Esophagus muscularis mucosa (tissue), 4 donors: ENCODE results near the gene OTC. TPM values are rescaled to one million over a fixed set of nuclear protein-coding genes. Genes with fewer than 3 reads are reported as not detected.

Source experiments
- DNase-seq: peaks from one replicate; pipeline ENCODE4 v3.0.0-alpha.2; 2017; ENCODE audit errors: extremely low spot score
- H3K27ac ChIP-seq, 4 donors: fragments of 200-600 bp; sonication (generic); replicated peaks in 1 of 4; 1 replicate in 3 of 4; 2 replicates in 1 of 4; pipeline ENCODE4 v1.5.1; 2016 to 2019; ENCODE audit warnings: mild to moderate bottlenecking in 1 of 4
- H3K27me3 ChIP-seq, 4 donors: fragments of 200-600 bp; sonication (generic); one replicate each; pipeline versions ENCODE4 v1.5.1 to v1.6.0; 2016 to 2019
- H3K36me3 ChIP-seq, 4 donors: fragments of 200-600 bp; sonication (generic); one replicate each; pipeline ENCODE4 v1.5.1; 2016 to 2019
- H3K4me1 ChIP-seq, 4 donors: fragments of 200-600 bp; sonication (generic); one replicate each; pipeline ENCODE4 v1.5.1; 2016 to 2019
- H3K4me3 ChIP-seq, 4 donors: fragments of 200-600 bp; sonication (generic); 1 replicate in 2 of 4; 2 replicates in 2 of 4; pipeline ENCODE4 v1.5.1; 2016 to 2019; ENCODE audit warnings: mild to moderate bottlenecking in 4 of 4, moderate library complexity in 1 of 4
- H3K9me3 ChIP-seq, 4 donors: fragments of 200-600 bp; sonication (generic); 1 replicate in 3 of 4; 2 replicates in 1 of 4; pipeline ENCODE4 v1.5.1; 2016 to 2019
- EP300 ChIP-seq: sonication (generic); formaldehyde crosslinking; IDR thresholded peaks from one replicate; pipeline ENCODE4 v1.6.1; 2017; ENCODE audit warnings: antibody characterized with exemption
- POLR2A ChIP-seq: fragments of 450-650 bp; IDR thresholded peaks from one replicate; pipeline ENCODE4 v1.6.1; 2017; ENCODE audit warnings: antibody characterized with exemption, moderate library complexity, mild to moderate bottlenecking, low read depth
- POLR2AphosphoS5 ChIP-seq, 2 donors: sonication (generic); formaldehyde crosslinking; IDR thresholded peaks; one replicate each; pipeline ENCODE4 v1.6.1; 2017; ENCODE audit warnings: antibody characterized with exemption in 2 of 2
- WGBS: methylation state at CpG from one replicate; pipeline ENCODE4 v1.1.5; 2018; 5-methylcytosine and 5-hydroxymethylcytosine counted together
- intact Hi-C: fragments of 100-400 bp; cut with DNase I; formaldehyde crosslinking; loops from one replicate; pipeline ENCODE4 v1.15.1; 2023
- total RNA-seq, 4 donors: library from RNA; depleted of rRNA; stranded (reverse); fragments of >200 nt; gene quantifications; one replicate each; pipeline versions ENCODE4 v1.1.0 to v1.2.1, GENCODE V29; 2016
- TF ChIP-seq, protein P1 (sequence below), 3 experiments: fragments of 200-600 bp in 2 of 3; fragments of 450-650 bp in 1 of 3; sonication (generic) in 2 of 3; IDR thresholded peaks; one replicate each; pipeline ENCODE4 v1.5.1; 2017 to 2019; ENCODE audit warnings: antibody characterized with exemption in 3 of 3, mild to moderate bottlenecking in 2 of 3, moderate library complexity in 1 of 3

The OTC gene
- total RNA-seq, 4 donors from 2014 or later = 0.23 to 0.42 (median 0.33) TPM; not detected in 1

DNA sequence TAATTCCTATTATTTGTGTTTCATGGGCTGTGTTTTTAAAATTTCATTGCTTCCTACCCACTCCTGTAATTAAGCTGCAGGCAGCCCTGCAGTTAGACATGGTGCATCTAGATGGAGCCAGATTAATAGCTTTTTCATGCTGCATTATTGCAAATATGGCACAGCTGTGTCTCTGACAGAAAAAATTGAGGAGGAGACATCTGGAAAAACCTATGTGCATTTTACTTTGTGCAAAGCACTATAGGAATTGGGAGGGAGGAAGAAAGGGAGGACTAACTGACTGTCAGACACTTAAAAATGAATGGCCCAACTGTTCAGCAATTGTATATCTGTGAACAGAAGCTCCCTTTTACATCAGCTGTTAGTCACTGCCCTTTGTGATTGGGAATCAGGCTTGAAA lies 17.0 kb upstream of the OTC start:
- Histone ChIP-seq H3K9me3 (no peaks in the 10 kb centered on the region), H3K36me3 (no peaks in the 10 kb centered on the region), H3K4me1 (no peaks in the 10 kb centered on the region), H3K4me3 (no peak overlapping the region), H3K27me3 (no peaks in the 10 kb centered on the region), H3K27ac (no peak overlapping the region)
- DNase-seq = no peak
- no peak for TF ChIP-seq POLR2A
- TF ChIP-seq, protein P1, sequence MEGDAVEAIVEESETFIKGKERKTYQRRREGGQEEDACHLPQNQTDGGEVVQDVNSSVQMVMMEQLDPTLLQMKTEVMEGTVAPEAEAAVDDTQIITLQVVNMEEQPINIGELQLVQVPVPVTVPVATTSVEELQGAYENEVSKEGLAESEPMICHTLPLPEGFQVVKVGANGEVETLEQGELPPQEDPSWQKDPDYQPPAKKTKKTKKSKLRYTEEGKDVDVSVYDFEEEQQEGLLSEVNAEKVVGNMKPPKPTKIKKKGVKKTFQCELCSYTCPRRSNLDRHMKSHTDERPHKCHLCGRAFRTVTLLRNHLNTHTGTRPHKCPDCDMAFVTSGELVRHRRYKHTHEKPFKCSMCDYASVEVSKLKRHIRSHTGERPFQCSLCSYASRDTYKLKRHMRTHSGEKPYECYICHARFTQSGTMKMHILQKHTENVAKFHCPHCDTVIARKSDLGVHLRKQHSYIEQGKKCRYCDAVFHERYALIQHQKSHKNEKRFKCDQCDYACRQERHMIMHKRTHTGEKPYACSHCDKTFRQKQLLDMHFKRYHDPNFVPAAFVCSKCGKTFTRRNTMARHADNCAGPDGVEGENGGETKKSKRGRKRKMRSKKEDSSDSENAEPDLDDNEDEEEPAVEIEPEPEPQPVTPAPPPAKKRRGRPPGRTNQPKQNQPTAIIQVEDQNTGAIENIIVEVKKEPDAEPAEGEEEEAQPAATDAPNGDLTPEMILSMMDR (IDR thresholded peaks at IDR 0.05) = peak in 1 of 3 experiments; percentile 22
- intact Hi-C loops = no loop called here

DNA sequence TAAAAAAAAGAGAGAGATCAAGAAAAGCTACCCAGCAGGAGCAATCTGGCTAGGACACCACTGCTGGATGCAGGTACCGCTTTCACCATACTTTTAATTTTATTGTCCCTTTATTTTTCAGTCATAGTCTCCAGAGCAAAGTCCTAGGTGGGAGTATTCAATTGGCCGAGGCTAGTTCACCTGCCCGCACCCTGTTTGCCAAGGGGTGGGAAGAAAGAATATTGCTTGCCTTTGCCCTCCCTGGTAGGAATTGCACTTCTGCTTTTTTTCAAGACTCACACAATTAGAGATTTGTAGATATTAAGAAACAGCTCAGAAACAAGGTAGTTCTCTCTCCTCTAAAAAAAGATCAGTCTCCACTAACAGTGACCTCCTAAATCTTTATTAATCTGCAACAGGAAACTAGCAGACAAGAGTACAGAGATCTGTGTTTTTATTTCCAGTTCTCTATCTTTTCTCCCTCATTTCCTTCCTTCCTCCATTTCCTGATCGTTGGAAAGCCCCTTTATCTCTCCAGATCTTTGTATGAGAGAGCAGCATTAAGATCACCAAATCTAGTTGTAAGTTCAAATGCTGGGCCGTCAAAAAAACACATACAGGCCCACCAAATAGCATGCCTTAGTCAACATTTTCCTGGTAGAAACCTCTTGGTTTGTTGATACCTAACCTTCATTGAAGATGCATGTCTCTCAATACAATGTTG lies 15.7 kb upstream of the OTC start:
- H3K27ac ChIP-seq = no peak overlapping the region
- no peaks in the 10 kb centered on the region for H3K9me3 ChIP-seq
- TF ChIP-seq POLR2A = no peak
- no peak for TF ChIP-seq EP300
- TF ChIP-seq, protein P1 (IDR thresholded peaks at IDR 0.05) = no peak
- TF ChIP-seq POLR2AphosphoS5 (IDR thresholded peaks at IDR 0.05) = no peak
- no peaks in the 10 kb centered on the region for H3K27me3 ChIP-seq
- no peaks in the 10 kb centered on the region for H3K4me1 ChIP-seq
- no peak overlapping the region for H3K4me3 ChIP-seq
- intact Hi-C loops = no loop called here
- H3K36me3 ChIP-seq = no peaks in the 10 kb centered on the region
- DNase-seq = no peak
- WGBS = 66% methylated on average over 5 of the region's 5 CpGs

DNA sequence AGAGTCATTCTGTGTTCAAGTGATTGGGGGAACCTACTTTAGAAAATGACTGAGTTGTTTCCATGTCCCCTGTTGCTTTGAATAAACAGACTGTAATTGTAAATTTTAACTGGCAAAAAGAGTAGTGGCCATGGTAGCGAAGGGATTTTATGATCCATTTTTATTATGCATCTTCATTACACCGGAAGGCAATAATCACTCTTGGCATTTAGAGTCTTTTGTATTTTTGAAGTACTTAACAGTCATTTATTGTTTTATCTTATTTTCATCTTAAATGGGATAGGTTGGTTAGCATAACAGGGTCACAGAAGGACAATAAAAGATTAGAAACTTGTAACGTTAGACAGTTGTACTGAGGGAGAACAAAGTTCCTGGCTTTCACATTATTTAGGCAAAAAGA lies 11.0 kb upstream of the OTC start:
- 72% methylated on average over 3 of the region's 3 CpGs for WGBS
- peaks cover 0 to 5% (median 0%) of the 10 kb centered on the region in 4 donors for H3K27me3 ChIP-seq
- intact Hi-C loops = no loop called here

DNA sequence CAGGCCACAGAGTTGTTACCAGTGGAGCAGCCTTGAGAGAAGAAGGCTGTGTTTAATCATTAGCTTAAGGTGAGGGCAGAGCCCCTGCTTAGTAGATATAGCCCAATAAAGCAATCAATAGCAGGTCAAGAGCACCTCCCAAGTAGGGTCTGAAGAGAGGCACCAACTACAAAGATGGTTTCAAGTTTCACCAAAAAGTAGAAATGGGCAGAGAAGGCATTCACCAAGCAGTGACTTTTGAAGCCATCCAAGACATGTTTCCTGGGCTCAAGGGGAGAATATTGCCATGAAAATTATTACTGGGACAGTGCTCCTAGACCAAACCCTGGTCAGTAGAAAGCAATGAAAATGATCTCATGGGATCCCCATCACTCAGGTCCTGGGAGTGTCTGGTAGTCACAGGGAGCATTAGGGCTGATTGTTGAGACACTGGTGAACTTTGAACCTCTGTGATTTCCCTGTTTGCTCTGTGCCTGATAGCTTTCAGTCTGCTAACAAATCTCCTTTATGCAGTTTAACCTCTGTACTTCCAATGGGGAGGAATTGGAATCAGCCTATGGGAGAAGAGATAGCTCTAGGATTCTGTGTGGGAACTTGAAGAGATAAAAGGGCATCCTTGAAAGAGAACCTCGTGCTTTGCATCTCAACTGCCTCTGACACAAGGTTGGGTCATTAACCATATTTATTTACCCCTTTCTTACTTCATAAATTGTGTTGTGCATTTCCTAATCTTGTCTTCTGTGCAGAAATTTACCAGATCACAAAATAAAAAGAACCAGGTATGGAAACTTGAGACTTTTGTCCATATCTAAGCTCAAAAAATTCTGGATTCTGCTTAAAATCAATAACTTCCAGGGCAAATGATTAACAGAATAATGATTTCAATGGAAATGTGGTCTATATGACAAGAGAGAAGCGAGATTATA lies 9.3 kb upstream of the OTC start:
- intact Hi-C loops = no loop called here
- H3K36me3 ChIP-seq = no peaks in the 10 kb centered on the region
- TF ChIP-seq, protein P1 (IDR thresholded peaks at IDR 0.05) = no peak
- TF ChIP-seq EP300 (no peak), POLR2A (no peak), POLR2AphosphoS5 (IDR thresholded peaks at IDR 0.05) (no peak)
- H3K27ac ChIP-seq = no peak overlapping the region
- H3K4me3 ChIP-seq = no peak overlapping the region
- DNase-seq = no peak
- WGBS = 48% methylated on average over 2 of the region's 2 CpGs
- peaks cover 0 to 5% (median 0%) of the 10 kb centered on the region in 4 donors for H3K27me3 ChIP-seq
- H3K9me3 ChIP-seq = no peaks in the 10 kb centered on the region
- no peaks in the 10 kb centered on the region for H3K4me1 ChIP-seq

More for the DNA sequence above, 11.0 kb upstream of the OTC start:
- DNase-seq = no peak
- TF ChIP-seq POLR2AphosphoS5 (IDR thresholded peaks at IDR 0.05) (no peak), EP300 (no peak), POLR2A (no peak)
- TF ChIP-seq, protein P1 (IDR thresholded peaks at IDR 0.05) = no peak
- Histone ChIP-seq H3K27ac (no peak overlapping the region), H3K4me3 (no peak overlapping the region), H3K9me3 (no peaks in the 10 kb centered on the region), H3K4me1 (no peaks in the 10 kb centered on the region), H3K36me3 (no peaks in the 10 kb centered on the region)
